Neuronal stem cell (in vitro differentiated cells): ENCODE data around the gene COL13A1.
A peak's percentile ranks its signal among the peaks of the same experiment; 100 is the strongest.

ENCODE experiments used
- DNase-seq: peaks from one replicate; pipeline ENCODE4 v3.0.0-alpha.2; 2013; ENCODE audit warnings: low spot score
- H2AFZ ChIP-seq: one replicate; pipeline ENCODE4 v1.6.1; 2013; ENCODE audit warnings: mild to moderate bottlenecking, low read length, inconsistent platforms
- H2AK5ac ChIP-seq: 2 replicates; pipeline ENCODE4 v1.6.1; 2013; ENCODE audit warnings: low read depth, mild to moderate bottlenecking, inconsistent platforms, low read length, moderate library complexity, mixed read lengths
- H2BK120ac ChIP-seq: 2 replicates; pipeline ENCODE4 v1.6.1; 2013; ENCODE audit warnings: low read depth, mild to moderate bottlenecking, inconsistent platforms, low read length, moderate library complexity, mixed read lengths
- H2BK12ac ChIP-seq: one replicate; pipeline ENCODE4 v1.6.1; 2013; ENCODE audit warnings: low read length, inconsistent platforms
- H2BK15ac ChIP-seq: 2 replicates; pipeline ENCODE4 v1.6.1; 2013; ENCODE audit warnings: mild to moderate bottlenecking, low read length, inconsistent platforms, mixed read lengths
- H2BK5ac ChIP-seq: one replicate; pipeline ENCODE4 v1.6.1; 2013; ENCODE audit warnings: inconsistent platforms, mild to moderate bottlenecking, low read length, moderate library complexity
- H3K14ac ChIP-seq: one replicate; pipeline ENCODE4 v1.6.1; 2013; ENCODE audit warnings: low read length, inconsistent platforms
- H3K18ac ChIP-seq: 2 replicates; pipeline ENCODE4 v1.6.1; 2013; ENCODE audit warnings: low read length, inconsistent platforms
- H3K23ac ChIP-seq: 2 replicates; pipeline ENCODE4 v1.6.1; 2013; ENCODE audit warnings: low read depth, mild to moderate bottlenecking, mixed read lengths, low read length, inconsistent platforms; ENCODE audit not compliant: poor library complexity
- H3K27ac ChIP-seq: replicated peaks from 3 replicates; pipeline ENCODE4 v1.5.1; 2013; ENCODE audit warnings: low read length, inconsistent platforms
- H3K27me3 ChIP-seq, 3 experiments: 2 replicates each; pipeline ENCODE4 v1.6.1; 2013; ENCODE audit warnings: low read length in 3 of 3, mild to moderate bottlenecking in 2 of 3, inconsistent platforms in 1 of 3, low read depth in 1 of 3, mixed read lengths in 1 of 3, moderate library complexity in 1 of 3; ENCODE audit not compliant: control insufficient read depth in 3 of 3, insufficient read depth in 3 of 3
- H3K36me3 ChIP-seq, 2 donors: replicated peaks in 1 of 2; 2 replicates each; pipeline ENCODE4 v1.6.1; 2013; ENCODE audit warnings: low read length in 2 of 2; ENCODE audit not compliant: control insufficient read depth in 2 of 2, insufficient read depth in 2 of 2
- H3K4ac ChIP-seq: 2 replicates; pipeline ENCODE4 v1.6.1; 2013; ENCODE audit warnings: inconsistent platforms, mild to moderate bottlenecking, low read length, moderate library complexity
- H3K4me1 ChIP-seq, 2 donors: 1 replicate in 1 of 2; 2 replicates in 1 of 2; pipeline ENCODE4 v1.6.1; 2013; ENCODE audit warnings: low read length in 2 of 2, low read depth in 1 of 2; ENCODE audit not compliant: control insufficient read depth in 2 of 2, insufficient read depth in 1 of 2
- H3K4me2 ChIP-seq: one replicate; pipeline ENCODE4 v1.6.1; 2013; ENCODE audit warnings: mild to moderate bottlenecking, low read length, inconsistent platforms; ENCODE audit not compliant: insufficient read depth, poor library complexity, severe bottlenecking
- H3K4me3 ChIP-seq, 2 donors: 2 replicates each; pipeline ENCODE4 v1.5.1; 2013; ENCODE audit warnings: low read length in 2 of 2, mild to moderate bottlenecking in 2 of 2, inconsistent platforms in 1 of 2, moderate library complexity in 1 of 2
- H3K79me1 ChIP-seq: one replicate; pipeline ENCODE4 v1.6.1; 2013; ENCODE audit warnings: low read depth, mild to moderate bottlenecking, inconsistent platforms, low read length, moderate library complexity
- H3K9ac ChIP-seq: one replicate; pipeline ENCODE4 v1.6.1; 2013; ENCODE audit warnings: mild to moderate bottlenecking, low read depth, low read length, inconsistent platforms; ENCODE audit not compliant: poor library complexity
- H3K9me3 ChIP-seq, 2 donors: replicated peaks in 1 of 2; 2 replicates each; pipeline versions ENCODE3 to v1.6.1; 2013; ENCODE audit warnings: low read length in 2 of 2, mild to moderate bottlenecking in 2 of 2, inconsistent platforms in 1 of 2, low read depth in 1 of 2, mixed read lengths in 1 of 2, moderate library complexity in 1 of 2; ENCODE audit not compliant: control insufficient read depth in 2 of 2, insufficient read depth in 1 of 2
- H4K8ac ChIP-seq: one replicate; pipeline ENCODE4 v1.6.1; 2013; ENCODE audit warnings: low read depth, mild to moderate bottlenecking, inconsistent platforms, low read length, moderate library complexity
- H4K91ac ChIP-seq: one replicate; pipeline ENCODE4 v1.6.1; 2013; ENCODE audit warnings: low read length, low read depth, mild to moderate bottlenecking, inconsistent platforms; ENCODE audit not compliant: poor library complexity
- WGBS, 2 donors: extraction: QIAGEN DNeasy Blood & Tissue Kit; methylation state at CpG; one replicate each; pipeline ENCODE4 v1.1.7; 2013; ENCODE audit warnings: missing lambda C conversion rate in 2 of 2, mixed read lengths in 1 of 2; ENCODE audit not compliant: insufficient read length in 2 of 2, insufficient replicate concordance in 1 of 2; ENCODE audit errors: extremely low coverage in 2 of 2; 5-methylcytosine and 5-hydroxymethylcytosine counted together

COL13A1 gene

GRCh38 chr10:69955897-69956740, 154.4 kb downstream of the COL13A1 start:
- Histone ChIP-seq H3K23ac (no peak overlapping the region), H4K91ac (no peak overlapping the region), H2AFZ (no peak overlapping the region), H2AK5ac (peak overlapping the region; percentile 22), H3K4ac (no peak overlapping the region), H3K4me1 (peaks cover 0 to 12% of the 10 kb centered on the region in 2 donors), H3K27ac (no peak overlapping the region), H3K4me2 (no peak overlapping the region), H3K36me3 (no peaks in the 10 kb centered on the region), H2BK5ac (no peak overlapping the region), H2BK12ac (no peak overlapping the region), H3K27me3 (no peaks in the 10 kb centered on the region), H3K18ac (no peak overlapping the region), H2BK15ac (no peak overlapping the region), H2BK120ac (no peak overlapping the region), H4K8ac (no peak overlapping the region), H3K4me3 (no peak overlapping the region), H3K14ac (no peak overlapping the region), H3K9ac (no peak overlapping the region), H3K79me1 (no peaks in the 10 kb centered on the region), H3K9me3 (peaks cover 0 to 2% of the 10 kb centered on the region in 2 donors)
- DNase-seq: no peak
- no CpG with 5 or more reads among the region's 14 CpGs for WGBS, 2 donors

GRCh38 chr10:69956741-69957230, 155.1 kb downstream of the COL13A1 start:
- Histone ChIP-seq H2AFZ (no peak overlapping the region), H3K27me3 (no peaks in the 10 kb centered on the region), H3K4ac (no peak overlapping the region), H4K91ac (no peak overlapping the region), H3K79me1 (no peaks in the 10 kb centered on the region), H3K9me3 (peaks cover 0 to 2% of the 10 kb centered on the region in 2 donors), H3K14ac (no peak overlapping the region), H3K4me3 (no peak overlapping the region), H3K18ac (no peak overlapping the region), H2BK5ac (no peak overlapping the region), H3K4me2 (no peak overlapping the region), H3K27ac (no peak overlapping the region), H3K23ac (peak overlapping the region; percentile 25), H3K4me1 (peaks cover 0 to 12% of the 10 kb centered on the region in 2 donors), H2BK12ac (no peak overlapping the region), H4K8ac (no peak overlapping the region), H3K9ac (no peak overlapping the region), H2BK120ac (no peak overlapping the region), H2AK5ac (no peak overlapping the region), H2BK15ac (no peak overlapping the region), H3K36me3 (no peaks in the 10 kb centered on the region)
- no peak for DNase-seq
- WGBS, 2 donors: no CpG with 5 or more reads among the region's 7 CpGs

- no peak overlapping the region for H3K9ac ChIP-seq
- H4K8ac ChIP-seq: no peak overlapping the region
- H3K4me2 ChIP-seq: no peak overlapping the region
- no peak overlapping the region for H3K14ac ChIP-seq
- H3K27ac ChIP-seq: no peak overlapping the region
- no CpG with 5 or more reads among the region's 7 CpGs for WGBS, 2 donors
- no peak overlapping the region for H2BK12ac ChIP-seq
- no peak overlapping the region for H4K91ac ChIP-seq
- H2AK5ac ChIP-seq: no peak overlapping the region
- H2BK15ac ChIP-seq: no peak overlapping the region
- H3K23ac ChIP-seq: no peak overlapping the region
- H3K27me3 ChIP-seq: no peaks in the 10 kb centered on the region
- peaks cover 0 to 2% of the 10 kb centered on the region in 2 donors for H3K9me3 ChIP-seq
- peaks cover 0 to 8% of the 10 kb centered on the region in 2 donors for H3K4me1 ChIP-seq
- H3K4ac ChIP-seq: no peak overlapping the region
- H2BK120ac ChIP-seq: no peak overlapping the region
- DNase-seq: no peak
- H2BK5ac ChIP-seq: no peak overlapping the region
- H3K79me1 ChIP-seq: no peaks in the 10 kb centered on the region
- peak overlapping the region; percentile 3 for H3K18ac ChIP-seq
- H3K36me3 ChIP-seq: no peaks in the 10 kb centered on the region
- H3K4me3 ChIP-seq: no peak overlapping the region
- no peak overlapping the region for H2AFZ ChIP-seq
Measured at GRCh38 chr10:69957241-69957885, 155.7 kb downstream of the COL13A1 start.

GRCh38 chr10:69957886-69958555, 156.3 kb downstream of the COL13A1 start:
- no peak overlapping the region for H2AFZ ChIP-seq

More at GRCh38 chr10:69957886-69958555, 156.3 kb downstream of the COL13A1 start:
- no peak overlapping the region for H4K91ac ChIP-seq
- no peaks in the 10 kb centered on the region for H3K36me3 ChIP-seq
- no peak overlapping the region for H3K4me3 ChIP-seq
- no peak overlapping the region for H3K18ac ChIP-seq
- H2AK5ac ChIP-seq: no peak overlapping the region
- H2BK12ac ChIP-seq: no peak overlapping the region
- peaks cover 0 to 2% of the 10 kb centered on the region in 2 donors for H3K9me3 ChIP-seq
- H4K8ac ChIP-seq: no peak overlapping the region
- no peak overlapping the region for H3K14ac ChIP-seq
- no peak overlapping the region for H2BK15ac ChIP-seq
- peaks cover 0 to 6% of the 10 kb centered on the region in 2 donors for H3K4me1 ChIP-seq
- no peak overlapping the region for H3K9ac ChIP-seq
- H2BK5ac ChIP-seq: no peak overlapping the region
- no peak overlapping the region for H3K23ac ChIP-seq
- no CpG with 5 or more reads among the region's 6 CpGs for WGBS, 2 donors
- no peak overlapping the region for H3K4ac ChIP-seq
- H3K27me3 ChIP-seq: peaks cover 0 to 5% (median 0%) of the 10 kb centered on the region in 3 experiments
- H3K79me1 ChIP-seq: no peaks in the 10 kb centered on the region
- H3K27ac ChIP-seq: no peak overlapping the region
- DNase-seq: no peak
- no peak overlapping the region for H2BK120ac ChIP-seq
- no peak overlapping the region for H3K4me2 ChIP-seq
